Parathyroid adenoma (tissue), 2 donors: Measurements from ENCODE around the gene SLC24A3.

ENCODE experiments used
- H2AFZ ChIP-seq: fragments of 300-600 bp; sonication (generic); one replicate; pipeline ENCODE4 v1.7.0; 2017; ENCODE audit warnings: antibody characterized with exemption, mild to moderate bottlenecking
- H3K27ac ChIP-seq: fragments of 300-600 bp; sonication (generic); one replicate; pipeline ENCODE4 v1.7.0; 2017
- H3K27me3 ChIP-seq: fragments of 300-600 bp; sonication (generic); one replicate; pipeline ENCODE4 v1.7.0; 2017; ENCODE audit warnings: low read length; ENCODE audit not compliant: control insufficient read depth, insufficient read depth
- H3K36me3 ChIP-seq: fragments of 300-600 bp; sonication (generic); one replicate; pipeline ENCODE4 v1.7.0; 2017; ENCODE audit warnings: low read length; ENCODE audit not compliant: control insufficient read depth, insufficient read depth
- H3K4me1 ChIP-seq: fragments of 300-600 bp; sonication (generic); one replicate; pipeline ENCODE4 v1.7.0; 2017; ENCODE audit warnings: control low read depth
- H3K4me2 ChIP-seq: fragments of 300-600 bp; sonication (generic); one replicate; pipeline ENCODE4 v1.7.0; 2017; ENCODE audit warnings: low read length
- H3K4me3 ChIP-seq: fragments of 300-600 bp; sonication (generic); one replicate; pipeline ENCODE4 v1.7.0; 2017; ENCODE audit warnings: low read depth, low read length
- H3K79me2 ChIP-seq: fragments of 300-600 bp; sonication (generic); one replicate; pipeline ENCODE4 v1.7.0; 2017; ENCODE audit warnings: control low read depth
- H3K9ac ChIP-seq: fragments of 300-600 bp; sonication (generic); one replicate; pipeline ENCODE4 v1.7.0; 2017; ENCODE audit warnings: mild to moderate bottlenecking
- H3K9me3 ChIP-seq: fragments of 300-600 bp; sonication (generic); one replicate; pipeline ENCODE4 v1.7.0; 2017; ENCODE audit warnings: low read length; ENCODE audit not compliant: control insufficient read depth
- CTCF ChIP-seq: fragments of 300-600 bp; sonication (generic); IDR thresholded peaks from one replicate; pipeline ENCODE4 v1.7.0; 2017; ENCODE audit warnings: antibody characterized with exemption, mild to moderate bottlenecking
- donor health status: primary hyperparathyroidism.

SLC24A3 gene

DNA sequence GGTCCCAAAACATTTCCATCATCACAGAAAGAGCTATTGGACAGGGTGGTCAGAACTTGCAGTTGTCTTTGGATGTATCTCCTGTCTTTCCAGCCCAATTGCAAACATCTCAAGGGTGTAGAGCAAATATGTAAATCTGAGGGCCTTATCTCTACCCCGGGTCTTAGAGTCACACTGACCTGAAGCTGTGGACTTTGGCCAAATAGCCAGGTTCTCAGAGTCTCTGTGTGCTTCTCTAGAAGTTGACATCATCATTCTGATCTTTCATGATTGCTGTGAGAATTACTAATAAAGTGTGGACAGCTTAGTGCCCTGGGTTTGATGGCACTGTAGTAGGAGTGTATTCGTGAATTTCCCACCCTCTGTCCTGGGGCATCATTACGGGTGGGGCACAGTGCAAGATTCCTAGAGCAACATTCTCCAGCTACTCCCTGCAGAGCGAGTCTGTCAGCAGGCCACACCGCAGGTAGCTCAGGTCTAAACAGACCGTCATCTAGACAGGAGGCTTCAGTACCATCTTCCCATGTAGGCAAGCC lies 71.1 kb downstream of the SLC24A3 start:
- no peak for TF ChIP-seq CTCF

GRCh38 chr20:19284400-19285178 lies 72.1 kb downstream of the SLC24A3 start:
- Histone ChIP-seq H3K4me1 (no peaks in the 10 kb centered on the region), H3K4me2 (no peak overlapping the region), H3K4me3 (no peak overlapping the region), H3K27me3 (no peaks in the 10 kb centered on the region), H3K27ac (no peak overlapping the region), H2AFZ (no peak overlapping the region), H3K79me2 (peaks cover 3% of the 10 kb centered on the region), H3K9me3 (no peaks in the 10 kb centered on the region), H3K36me3 (no peaks in the 10 kb centered on the region), H3K9ac (no peak overlapping the region)
- no peak for TF ChIP-seq CTCF

More for the DNA sequence above, 71.1 kb downstream of the SLC24A3 start:
- Histone ChIP-seq H3K79me2 (no peaks in the 10 kb centered on the region), H3K27ac (no peak overlapping the region), H3K4me3 (no peak overlapping the region), H3K4me1 (no peaks in the 10 kb centered on the region), H3K36me3 (no peaks in the 10 kb centered on the region), H3K27me3 (no peaks in the 10 kb centered on the region), H3K4me2 (no peak overlapping the region), H3K9ac (no peak overlapping the region), H3K9me3 (no peaks in the 10 kb centered on the region), H2AFZ (no peak overlapping the region)

- Histone ChIP-seq H2AFZ (no peak overlapping the region), H3K9ac (no peak overlapping the region), H3K4me2 (no peak overlapping the region), H3K27ac (no peak overlapping the region), H3K79me2 (peaks cover 3% of the 10 kb centered on the region), H3K36me3 (no peaks in the 10 kb centered on the region), H3K4me3 (no peak overlapping the region), H3K27me3 (no peaks in the 10 kb centered on the region), H3K9me3 (no peaks in the 10 kb centered on the region), H3K4me1 (no peaks in the 10 kb centered on the region)
- no peak for TF ChIP-seq CTCF
Observed at GRCh38 chr20:19285436-19285835, 73.0 kb downstream of the SLC24A3 start.

GRCh38 chr20:19288061-19288460 lies 75.6 kb downstream of the SLC24A3 start:
- Histone ChIP-seq H3K4me3 (no peak overlapping the region), H3K9me3 (no peaks in the 10 kb centered on the region)
- no peak for TF ChIP-seq CTCF

GRCh38 chr20:19288636-19289035 lies 76.2 kb downstream of the SLC24A3 start:
- no peak for TF ChIP-seq CTCF
- Histone ChIP-seq H3K9ac (no peak overlapping the region), H3K27ac (no peak overlapping the region)

More at GRCh38 chr20:19288061-19288460, 75.6 kb downstream of the SLC24A3 start:
- no peaks in the 10 kb centered on the region for H3K4me1 ChIP-seq
- no peak overlapping the region for H3K9ac ChIP-seq
- H3K27me3 ChIP-seq = no peaks in the 10 kb centered on the region
- H3K27ac ChIP-seq = no peak overlapping the region
- H3K79me2 ChIP-seq = peaks cover 3% of the 10 kb centered on the region
- H3K4me2 ChIP-seq = no peak overlapping the region
- no peaks in the 10 kb centered on the region for H3K36me3 ChIP-seq
- no peak overlapping the region for H2AFZ ChIP-seq

More at GRCh38 chr20:19288636-19289035, 76.2 kb downstream of the SLC24A3 start:
- Histone ChIP-seq H3K27me3 (no peaks in the 10 kb centered on the region), H3K4me2 (no peak overlapping the region), H3K36me3 (no peaks in the 10 kb centered on the region), H3K9me3 (no peaks in the 10 kb centered on the region), H3K4me1 (no peaks in the 10 kb centered on the region), H3K79me2 (peaks cover 3% of the 10 kb centered on the region), H3K4me3 (no peak overlapping the region), H2AFZ (no peak overlapping the region)
